Astrocyte of the hippocampus (primary cell): ENCODE data around the gene VWCE.

Experiments used
- DNase-seq: peaks from one replicate; pipeline ENCODE4 v3.0.0; 2011; ENCODE audit warnings: low read depth, low spot score

Gene VWCE

DNA sequence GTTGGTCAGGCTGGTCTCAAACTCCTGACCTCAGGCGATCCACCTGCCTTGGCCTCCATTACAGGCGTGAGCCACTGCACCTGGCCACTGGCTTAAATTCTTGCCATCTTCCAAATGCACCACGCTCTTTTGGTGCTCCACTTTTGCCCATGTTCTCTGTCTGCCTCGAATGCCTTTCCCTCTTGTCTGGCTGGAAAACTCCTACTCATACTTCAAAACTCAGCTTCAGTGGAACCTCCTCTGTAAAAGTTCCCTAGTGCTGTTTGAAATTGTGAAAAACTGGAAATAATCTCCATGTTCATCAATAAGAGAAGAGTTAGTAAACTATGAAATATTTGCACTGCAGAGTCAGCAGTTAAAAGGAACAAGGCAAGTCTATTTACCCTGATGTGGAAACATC lies 11.5 kb downstream of the VWCE start:
- DNase-seq = no peak

DNA sequence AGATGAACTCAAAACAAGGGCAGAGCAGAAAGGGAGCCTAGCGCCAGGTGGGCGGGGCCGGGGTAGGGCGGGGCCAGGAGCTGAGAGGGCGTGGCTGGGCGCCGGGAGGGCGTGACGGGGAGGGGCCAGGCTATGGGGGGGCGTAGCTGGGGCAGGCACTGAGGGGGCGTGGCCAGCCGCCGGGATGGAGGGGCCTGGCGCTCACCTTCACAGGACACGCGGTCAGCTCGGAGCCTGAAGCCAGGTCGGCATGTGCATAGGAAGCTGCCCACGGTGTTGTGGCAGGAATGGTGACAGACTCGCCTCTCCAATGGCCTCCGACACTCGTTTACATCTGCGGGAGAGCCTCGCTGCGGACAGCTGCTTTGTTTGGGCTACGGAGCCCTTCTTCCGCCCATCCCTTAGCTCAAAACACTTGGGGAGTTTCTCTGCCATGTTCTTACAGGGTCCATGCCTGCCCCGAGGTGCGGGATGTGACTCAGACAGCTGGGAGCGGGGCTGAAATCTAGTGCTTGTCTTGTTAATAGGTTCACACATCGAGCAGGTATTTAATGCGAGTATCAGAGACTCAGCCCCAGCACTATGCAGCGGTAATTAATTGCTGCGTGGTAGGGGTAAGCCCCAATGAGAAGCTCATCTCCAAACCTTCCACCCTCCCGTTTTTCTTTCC lies 13.4 kb downstream of the VWCE start:
- peak; percentile 66 for DNase-seq

DNA sequence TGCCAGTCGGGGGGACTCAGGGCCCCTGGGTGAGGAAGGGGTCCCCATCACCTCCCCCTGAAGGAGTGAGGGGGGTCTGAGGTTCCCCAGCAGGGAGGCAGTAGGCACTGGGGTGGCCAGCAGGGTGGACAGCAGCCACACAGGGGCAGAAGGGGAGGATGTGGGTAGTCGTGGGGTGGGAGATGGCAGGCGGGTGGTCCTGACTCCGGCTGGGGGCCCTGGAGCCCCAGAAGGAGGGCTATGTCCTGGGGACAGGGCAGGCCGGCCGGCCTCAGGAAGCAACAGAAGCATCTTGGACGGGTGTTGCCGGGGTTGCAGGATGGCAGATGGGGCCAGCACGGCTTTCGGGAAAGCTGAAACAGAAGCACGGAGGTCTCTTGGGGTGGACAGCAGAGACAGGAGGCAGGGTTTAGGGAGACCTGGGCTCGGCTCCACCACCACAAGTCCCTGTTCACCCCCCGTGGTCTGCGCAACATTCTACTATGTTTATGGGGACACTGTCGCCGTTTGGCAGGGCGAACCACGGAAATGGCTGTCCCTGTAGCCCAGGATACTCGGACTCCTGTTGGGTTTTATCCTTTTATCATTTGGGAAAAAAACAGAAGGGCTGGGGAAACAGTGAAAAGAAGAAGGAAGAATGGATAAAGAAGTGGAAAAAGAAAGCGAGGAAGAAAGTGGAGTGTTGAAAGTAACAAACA lies 14.1 kb downstream of the VWCE start:
- DNase-seq = no peak

DNA sequence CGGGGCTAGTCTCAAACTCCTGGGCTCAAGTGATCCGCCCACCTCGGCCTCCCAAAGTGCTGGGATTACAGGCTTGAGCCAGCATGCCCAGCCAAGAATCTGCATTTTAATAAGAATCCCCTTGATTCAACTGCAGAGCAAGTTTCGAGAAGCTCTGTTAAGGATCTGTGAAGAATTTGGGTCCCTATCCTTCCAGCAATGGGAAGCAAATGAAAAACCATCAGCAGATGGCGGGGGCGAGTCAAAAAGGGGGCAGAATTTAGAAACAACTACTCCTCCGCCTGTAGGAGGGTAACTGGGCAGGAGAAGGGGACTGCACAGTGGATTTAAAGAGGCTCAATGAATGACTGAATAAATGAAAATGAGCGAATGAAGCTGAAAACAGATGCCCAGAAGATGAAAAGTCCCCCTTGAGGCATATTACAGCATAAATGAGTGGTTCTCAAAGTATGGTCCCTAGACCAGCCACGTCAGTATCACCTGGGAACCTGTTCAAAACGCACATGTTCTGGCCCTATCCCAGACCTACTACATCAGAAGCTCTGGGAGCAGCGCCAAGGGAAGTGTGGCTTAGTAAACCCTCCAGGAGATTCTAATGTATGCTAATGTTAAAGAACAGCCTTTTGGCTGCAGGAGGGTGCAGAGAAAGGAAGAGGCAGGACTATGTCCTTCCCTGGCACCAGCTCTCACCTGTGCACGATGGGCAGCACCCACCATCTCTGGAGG lies 15.0 kb downstream of the VWCE start:
- DNase-seq = peak; percentile 70

DNA sequence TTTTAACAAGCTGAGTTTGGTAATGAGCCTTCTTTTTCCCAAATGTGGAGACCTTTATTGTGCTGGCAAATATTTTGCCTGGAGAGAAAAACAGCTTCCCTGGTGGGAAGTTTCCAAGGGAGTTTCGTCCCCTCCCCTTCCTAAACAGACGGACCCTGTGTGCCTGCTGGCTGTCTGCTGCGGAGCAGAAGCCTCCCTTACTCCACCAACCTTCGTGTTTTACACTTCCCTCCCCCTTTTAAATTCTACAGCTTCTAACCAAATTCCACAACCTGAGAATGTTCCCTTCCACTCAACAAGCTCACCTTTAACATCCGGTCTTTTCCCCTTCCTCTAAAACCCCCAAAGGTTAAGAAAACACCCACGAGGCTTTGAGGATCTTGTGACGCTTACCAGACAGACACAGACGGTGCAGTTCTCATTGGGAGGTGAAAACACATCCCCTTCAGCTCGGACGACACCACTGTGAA lies 17.1 kb downstream of the VWCE start:
- DNase-seq = no peak

DNA sequence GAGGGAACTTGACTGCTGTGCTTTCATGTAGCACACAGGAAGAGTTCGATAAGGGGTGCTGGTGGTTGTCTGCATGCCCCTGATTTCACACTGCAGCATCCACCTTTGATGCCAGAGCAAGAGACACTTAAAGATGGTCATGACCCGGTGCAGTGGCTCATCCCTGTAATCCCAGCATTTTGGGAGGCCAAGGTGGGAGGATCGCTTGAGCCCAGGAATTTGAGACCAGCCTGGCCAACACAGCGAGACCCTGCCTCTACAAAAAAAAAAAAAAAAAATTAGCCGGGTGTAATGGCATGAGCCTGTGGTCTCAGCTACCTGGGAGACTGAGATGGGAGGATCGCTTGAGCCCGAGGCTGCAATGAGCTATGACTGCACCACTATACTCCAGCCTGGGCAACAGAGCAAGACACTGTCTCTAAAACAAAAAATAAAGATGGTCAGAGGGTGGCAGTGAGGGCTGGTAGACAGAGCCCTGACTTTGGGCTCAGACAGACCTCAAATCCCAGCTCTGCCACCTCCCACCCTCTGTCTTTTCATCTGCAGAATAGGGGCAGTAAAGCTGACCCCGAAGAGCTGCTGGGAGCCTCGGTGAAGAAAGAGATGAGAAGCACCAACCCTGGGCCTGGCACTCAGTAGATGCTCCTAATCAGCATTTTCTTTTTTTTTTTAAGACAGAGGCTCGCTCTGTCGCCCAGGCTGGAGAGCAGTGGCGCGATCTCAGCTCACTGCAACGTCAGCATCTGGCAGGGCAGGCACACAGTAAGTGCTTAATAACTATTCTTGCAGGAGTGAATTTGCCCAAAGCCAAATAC lies 17.7 kb downstream of the VWCE start:
- no peak for DNase-seq

DNA sequence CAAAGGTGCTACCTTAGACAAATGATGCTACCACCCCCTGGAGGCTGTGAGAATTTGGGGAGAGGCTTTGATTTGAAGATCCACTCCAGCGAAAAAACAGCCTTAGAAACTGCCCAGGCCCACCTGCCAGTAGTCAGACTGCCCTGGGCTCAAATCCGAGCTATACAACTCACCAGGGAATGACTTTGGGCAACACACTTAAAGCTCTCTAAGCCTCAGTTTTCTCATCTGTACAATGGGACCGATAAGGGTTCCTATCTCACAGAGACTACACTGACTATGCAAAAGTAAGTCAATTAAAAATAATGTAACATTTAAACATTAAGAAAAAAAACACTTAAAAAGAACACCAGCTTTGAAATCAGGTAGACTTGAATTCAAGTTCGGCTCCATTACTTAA lies 19.9 kb downstream of the VWCE start:
- no peak for DNase-seq

DNA sequence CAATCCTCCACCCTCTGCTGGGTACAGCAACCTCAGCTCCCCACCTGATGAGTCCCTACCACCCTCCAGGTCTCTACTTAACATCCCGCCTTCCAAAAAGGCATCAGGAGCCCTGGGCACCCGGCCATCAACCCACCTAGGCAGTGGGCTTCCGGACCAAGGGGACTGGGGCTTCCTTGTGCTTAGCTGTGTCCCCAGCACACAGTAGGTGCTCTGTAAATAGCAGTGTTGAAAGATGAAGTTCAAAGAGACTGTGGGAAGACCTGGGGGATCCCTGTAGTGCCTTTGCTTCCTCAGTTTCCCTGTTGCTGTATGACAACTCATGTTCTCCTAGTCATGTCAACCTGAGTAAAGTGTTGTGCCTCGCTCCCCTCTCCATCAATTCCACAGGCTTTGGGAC lies 21.0 kb downstream of the VWCE start:
- no peak for DNase-seq

DNA sequence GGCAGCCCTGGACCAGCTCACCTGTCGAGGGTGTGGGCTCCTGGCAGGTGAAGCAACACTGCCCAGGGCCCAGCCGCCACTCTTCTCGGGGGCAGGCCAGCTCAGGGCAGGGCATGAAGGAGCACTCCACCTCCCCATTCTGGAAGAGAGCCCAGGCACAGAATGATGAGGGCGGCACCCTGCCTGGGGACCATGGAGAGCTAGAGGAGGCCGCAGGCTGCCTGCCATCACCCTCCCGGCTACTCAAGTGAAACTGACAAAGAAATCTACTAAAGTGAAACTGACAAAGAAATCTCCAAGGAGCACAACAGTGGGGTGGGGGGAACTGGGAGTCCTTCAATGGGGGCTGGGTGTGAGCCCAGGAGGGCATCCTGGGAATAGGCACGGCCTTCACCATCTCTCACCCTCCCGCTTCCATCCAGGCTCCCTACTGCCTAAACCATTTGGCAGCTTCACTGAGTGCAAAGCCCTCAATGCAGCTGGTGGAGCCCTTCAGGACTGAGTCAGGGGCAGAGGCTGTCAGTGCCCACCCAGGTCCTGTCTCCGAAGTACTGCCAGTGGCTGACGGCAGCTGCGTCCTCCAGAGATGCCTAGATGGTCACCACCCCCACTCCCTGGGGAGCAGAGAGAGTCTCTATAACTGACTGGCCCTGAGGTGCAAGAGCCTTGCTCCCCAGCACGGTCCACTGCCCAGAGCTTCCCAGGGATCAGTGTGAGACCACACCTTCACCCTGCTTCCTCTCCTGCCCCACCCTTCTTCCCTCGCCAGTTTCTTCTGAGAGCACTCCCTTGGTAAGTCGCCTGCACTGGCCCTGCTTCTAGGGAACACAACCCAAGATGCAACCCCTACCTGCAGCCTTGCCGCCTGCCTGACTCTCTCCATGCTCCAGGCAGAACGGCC lies 21.7 kb downstream of the VWCE start:
- DNase-seq = peak; percentile 41

DNA sequence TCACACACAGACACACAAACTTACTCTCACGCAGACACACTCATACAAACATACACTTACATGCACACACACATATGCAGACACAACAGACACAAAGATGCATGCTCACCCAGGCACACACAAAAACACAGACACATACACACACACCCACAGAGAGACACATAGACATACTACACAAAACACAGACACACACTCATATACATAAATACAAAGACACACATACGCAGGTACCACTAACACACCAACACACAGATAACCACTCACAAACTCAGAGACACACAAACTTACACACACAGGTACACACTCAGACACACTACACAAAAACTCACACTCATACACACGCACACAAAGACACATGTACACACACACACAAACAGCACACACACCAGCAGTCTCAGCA lies 22.4 kb downstream of the VWCE start:
- no peak for DNase-seq

DNA sequence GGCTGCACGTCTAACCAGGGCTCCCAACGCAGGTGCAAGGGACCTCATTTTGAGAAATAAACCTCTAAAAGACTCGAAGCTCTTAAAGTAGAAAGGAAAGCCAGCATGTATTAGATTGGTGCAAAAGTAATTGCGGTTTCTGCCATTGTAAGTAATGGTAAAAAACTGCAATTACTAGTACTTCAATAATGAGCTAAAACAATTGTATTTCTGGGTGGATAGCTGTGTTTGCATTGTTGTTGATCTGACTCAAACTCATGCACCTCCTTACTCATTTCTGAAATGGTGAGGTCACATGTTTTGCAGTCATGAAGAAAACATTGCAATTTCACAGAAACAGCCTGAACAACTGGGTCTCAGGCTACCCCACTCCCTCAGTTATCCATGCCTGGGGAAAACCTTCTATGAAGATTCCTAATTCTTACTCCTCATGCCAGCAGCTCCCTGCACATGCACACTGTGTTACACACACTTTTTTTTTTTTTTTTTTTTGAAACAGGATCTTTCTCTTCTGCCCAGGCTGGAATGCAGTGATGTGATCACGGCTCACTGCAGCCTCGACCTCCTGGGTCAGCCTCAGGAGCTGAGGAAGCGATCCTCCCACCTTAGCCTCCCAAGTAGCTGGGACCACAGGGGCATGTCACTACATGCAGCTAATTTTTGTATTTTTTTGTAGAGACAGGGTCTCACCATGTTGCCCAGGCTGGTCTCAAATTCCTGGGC lies 24.6 kb downstream of the VWCE start:
- DNase-seq = no peak

DNA sequence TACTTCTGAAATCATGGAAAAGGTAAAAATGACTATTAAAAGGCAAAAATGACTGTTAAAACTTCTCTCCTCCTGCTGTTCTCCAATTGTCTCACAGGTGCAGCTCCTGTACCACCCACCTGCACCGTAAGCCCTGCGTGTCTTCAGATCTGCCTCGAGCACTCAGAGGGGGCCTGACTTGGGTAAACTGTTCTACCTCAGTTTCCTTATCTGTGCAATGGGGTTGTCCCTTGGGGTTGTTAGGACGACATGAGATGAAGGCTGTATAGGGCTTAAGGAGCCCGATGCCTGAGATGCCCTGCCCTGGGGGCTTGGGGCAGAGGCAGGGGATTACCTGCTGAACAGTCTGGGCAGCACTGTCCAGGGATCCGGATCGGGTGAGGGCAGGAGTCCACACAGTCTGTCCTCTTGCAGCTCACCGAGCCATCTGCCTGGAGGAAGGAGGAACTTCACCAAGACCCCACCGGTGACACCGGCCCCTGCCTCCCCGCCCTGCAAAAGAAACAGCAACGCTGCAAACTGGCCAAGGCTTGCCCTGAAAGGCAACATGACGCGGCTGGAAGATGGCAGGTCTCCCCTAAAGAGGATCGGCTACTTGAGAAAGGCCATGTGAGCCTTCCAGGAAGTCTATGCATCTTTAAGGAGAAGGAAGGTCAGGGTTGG lies 26.4 kb downstream of the VWCE start:
- DNase-seq = no peak

DNA sequence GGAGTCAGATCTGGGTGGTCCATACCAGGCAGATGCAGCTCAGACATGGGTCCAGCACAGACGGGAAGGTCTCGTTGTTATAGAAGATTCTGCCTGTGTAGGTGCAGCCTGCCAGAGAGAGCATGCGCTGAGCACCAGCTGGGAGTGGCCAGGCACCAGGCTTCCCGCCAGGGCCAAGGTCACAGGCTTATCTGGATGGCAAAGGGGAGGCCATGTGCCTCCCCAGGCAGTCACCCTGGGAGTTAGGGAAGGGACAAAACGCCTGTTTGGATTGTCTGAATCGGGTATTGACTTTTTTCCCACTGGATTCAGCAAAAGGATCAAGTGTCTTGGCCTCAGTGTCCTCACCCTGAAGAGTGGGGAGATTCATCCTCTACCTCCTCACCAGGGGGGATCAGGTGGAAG lies 27.7 kb downstream of the VWCE start:
- DNase-seq = no peak

DNA sequence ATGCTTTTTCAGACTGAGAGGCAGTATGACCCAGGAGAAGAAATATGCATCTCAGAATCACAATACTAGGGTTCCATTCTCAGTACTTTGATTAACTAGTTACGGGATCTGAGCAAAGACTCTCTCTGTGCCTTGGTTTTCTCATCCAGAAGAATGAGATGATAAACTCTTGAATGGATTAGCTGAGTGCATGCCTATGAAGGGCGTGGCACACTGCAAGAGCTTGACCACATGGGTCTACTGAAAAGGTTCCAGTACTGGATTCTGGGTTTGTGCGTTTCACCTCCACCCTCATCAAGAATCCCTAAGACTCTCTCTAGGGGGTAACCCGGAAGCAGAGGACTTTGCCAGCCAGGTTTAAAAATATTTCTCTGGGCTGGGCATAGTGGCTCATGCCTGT lies 28.5 kb downstream of the VWCE start:
- DNase-seq = peak; percentile 26

DNA sequence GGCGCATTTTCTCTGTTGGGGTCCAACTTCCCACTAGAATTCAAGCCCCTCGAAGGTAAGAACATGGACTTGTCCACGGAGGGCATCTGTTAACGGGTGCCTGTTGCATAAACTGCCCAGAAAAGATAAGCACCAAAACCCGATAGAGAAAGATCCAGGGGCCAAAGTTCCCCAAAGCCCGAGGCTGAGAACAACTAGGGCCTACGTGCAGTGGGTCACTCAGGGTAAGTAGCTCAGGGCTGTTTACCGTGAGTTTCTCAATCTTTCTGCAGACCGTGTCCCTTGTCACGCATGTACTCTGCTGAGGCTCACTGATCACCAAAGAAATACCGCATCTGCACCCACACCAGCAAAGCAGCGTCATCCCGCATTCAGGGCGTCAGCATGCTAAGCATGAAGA lies 29.8 kb downstream of the VWCE start:
- no peak for DNase-seq

DNA sequence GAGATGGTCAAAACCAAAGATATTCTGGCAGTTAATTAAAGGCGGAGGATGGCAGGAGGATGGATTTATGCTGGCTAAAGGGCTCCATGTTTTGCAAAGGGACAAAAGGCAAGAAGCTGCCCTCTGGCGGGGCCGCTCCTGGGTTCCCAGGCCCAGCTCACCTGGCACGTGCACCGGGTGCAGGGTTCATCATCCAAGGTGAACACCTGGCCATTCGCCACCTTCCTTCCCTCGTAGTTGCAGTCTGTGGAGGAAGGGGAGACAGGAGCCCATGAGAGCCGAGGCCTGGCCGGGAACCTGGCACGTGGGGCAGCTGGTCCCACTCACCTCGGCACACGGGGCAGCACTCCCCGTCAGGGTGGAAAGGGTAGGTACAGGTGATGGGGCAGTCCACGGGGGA lies 30.3 kb downstream of the VWCE start:
- DNase-seq = no peak

DNA sequence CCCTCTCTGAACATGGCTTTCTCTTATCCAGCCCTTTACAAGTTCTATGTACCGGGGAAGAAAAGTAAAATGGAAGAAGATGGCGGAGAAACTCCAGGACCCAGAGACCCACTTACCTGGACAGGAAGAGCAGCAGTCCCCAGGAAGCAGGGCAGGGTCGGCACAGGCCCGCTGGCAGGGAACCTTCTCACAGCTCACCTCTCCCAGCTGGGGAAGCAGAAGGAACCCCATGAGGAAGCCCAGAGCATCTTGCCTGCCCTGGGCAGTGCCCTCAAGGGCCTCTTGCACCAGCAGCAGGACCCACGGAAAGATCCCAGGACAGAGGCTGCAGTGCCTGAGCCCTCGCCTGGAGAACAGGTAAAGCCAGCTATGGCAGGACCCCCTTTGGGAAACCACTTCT lies 30.7 kb downstream of the VWCE start:
- no peak for DNase-seq

DNA sequence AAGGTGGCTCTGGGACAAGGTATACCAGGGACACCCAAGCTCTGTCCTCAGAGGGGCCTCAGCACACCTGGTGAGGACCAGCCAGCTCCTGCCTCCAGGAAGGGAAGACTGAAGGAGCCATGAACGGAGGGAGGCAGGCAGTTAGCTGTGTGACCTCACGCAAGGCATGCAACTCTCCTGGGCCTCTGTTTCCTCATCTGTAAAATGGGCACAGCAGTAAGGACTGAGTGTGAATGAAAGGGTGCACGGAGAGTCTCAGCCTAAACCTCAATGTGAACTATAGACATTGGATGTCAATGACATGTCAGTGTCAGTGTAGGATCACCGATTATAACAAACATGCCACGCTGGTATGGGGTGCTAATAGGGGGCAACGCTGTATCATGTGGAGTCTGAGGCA lies 35.8 kb downstream of the VWCE start:
- DNase-seq = no peak

DNA sequence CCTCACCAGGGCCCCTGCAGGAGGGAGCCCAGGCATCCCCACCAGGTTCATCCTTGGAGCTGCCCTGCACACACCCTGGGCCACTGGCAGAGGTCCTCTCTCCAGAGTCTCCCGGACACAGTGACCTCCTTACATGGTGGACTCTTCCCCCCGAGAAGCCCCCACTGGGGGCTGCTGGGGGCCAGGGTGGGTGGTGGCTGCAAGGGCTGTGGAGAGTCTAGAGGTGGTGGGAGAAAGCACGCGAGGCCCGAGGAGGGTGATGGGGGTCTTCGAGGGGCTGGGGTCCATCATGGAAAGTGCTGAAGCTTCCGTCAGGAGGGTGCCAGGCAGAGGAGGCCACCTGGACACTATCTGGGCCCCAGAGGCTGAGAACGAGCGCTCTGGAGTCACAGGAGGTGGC lies 36.6 kb downstream of the VWCE start:
- no peak for DNase-seq
